Heart left ventricle (tissue), 13 donors: Measurements from ENCODE around the gene SPTLC3.

Source experiments
- POLR2A ChIP-seq, 2 donors: fragments of 450-650 bp; IDR thresholded peaks; one replicate each; pipeline ENCODE4 v1.6.1; 2017; ENCODE audit warnings: antibody characterized with exemption in 2 of 2, mild to moderate bottlenecking in 2 of 2, moderate library complexity in 2 of 2
- TF ChIP-seq, protein P1 (sequence below), 12 donors: fragments of 200-600 bp; sonication (generic) in 4 of 12; IDR thresholded peaks; one replicate each; pipeline versions ENCODE4 v1.5.0 to v1.8.0; 2018 to 2022; ENCODE audit warnings: antibody characterized with exemption in 12 of 12, mild to moderate bottlenecking in 5 of 12
- donor health status: ischemic (EF 13 %, LVEDD 7.1; RV severe dilation, severe dysfunction).
- donor health status: DM: no; HTN: yes; CAD: no.
- donor health status: DM: no; HTN: no; CAD: no.
- donor health status: ischemic (EF 25% LVEDD 6.9; RV normal size, moderate dysfunction).
- donor health status: ischemic (EF 25% LVEDD 5.7; RV mildly dilated, moderate dysfunction).
- donor health status: ischemic (EF 35%, LVEDD 5.7; RV mildly dilated, moderate dysfunction).
- donor health status: nonischemic (EF 11% LVEDD 7.7; RV severe dilation, severe dysfunction).
- donor health status: DM: yes; HTN: yes; CAD: no.
- donor health status: PGD.
- donor health status: ischemic (EF 29% LVEDD 5.4; RV normal size, mild dysfunction).
- donor health status: nonischemic (EF 23%, LVEDD 6.1; RV moderate dilation, normal function).

DNA sequence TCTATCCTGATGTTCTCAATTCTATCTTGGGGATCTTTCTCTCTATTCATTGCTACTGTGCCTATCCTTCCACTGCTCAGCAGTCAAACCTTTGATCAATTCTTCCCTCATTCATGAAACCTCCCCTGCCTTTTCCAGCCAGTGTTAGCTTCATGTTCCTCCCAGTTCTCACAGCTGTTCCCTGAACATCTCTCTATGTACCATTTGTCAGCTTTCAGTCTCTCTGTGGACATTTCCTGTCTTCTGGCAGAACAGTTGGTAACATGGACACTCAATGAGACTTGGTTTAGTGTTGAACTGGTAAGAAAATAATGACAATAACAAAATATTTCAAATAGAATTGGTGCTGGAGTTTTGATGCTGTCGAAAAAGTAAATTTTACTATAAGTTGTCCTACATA is 26.2 kb downstream of the SPTLC3 start:
- TF ChIP-seq, protein P1, sequence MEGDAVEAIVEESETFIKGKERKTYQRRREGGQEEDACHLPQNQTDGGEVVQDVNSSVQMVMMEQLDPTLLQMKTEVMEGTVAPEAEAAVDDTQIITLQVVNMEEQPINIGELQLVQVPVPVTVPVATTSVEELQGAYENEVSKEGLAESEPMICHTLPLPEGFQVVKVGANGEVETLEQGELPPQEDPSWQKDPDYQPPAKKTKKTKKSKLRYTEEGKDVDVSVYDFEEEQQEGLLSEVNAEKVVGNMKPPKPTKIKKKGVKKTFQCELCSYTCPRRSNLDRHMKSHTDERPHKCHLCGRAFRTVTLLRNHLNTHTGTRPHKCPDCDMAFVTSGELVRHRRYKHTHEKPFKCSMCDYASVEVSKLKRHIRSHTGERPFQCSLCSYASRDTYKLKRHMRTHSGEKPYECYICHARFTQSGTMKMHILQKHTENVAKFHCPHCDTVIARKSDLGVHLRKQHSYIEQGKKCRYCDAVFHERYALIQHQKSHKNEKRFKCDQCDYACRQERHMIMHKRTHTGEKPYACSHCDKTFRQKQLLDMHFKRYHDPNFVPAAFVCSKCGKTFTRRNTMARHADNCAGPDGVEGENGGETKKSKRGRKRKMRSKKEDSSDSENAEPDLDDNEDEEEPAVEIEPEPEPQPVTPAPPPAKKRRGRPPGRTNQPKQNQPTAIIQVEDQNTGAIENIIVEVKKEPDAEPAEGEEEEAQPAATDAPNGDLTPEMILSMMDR (IDR thresholded peaks at IDR 0.05), result no peak
- TF ChIP-seq POLR2A (IDR thresholded peaks at IDR 0.05), result no peak
